Breast epithelium (tissue), 4 donors: Measurements from ENCODE around the gene ERGIC3. TPM values are rescaled to one million over a fixed set of nuclear protein-coding genes. Genes with fewer than 3 reads are reported as not detected.
"Not testable (repeated sequence)": the region's sequence is repeated elsewhere in the genome, so short reads cannot be mapped to it uniquely, and the experiment has no call there.

Source experiments
- DNase-seq, 2 donors: peaks; one replicate each; pipeline ENCODE4 v3.0.0-alpha.2; 2019; ENCODE audit warnings: low spot score in 2 of 2
- H3K27ac ChIP-seq, 2 donors: fragments of 200-600 bp; sonication (generic) in 1 of 2; one replicate each; pipeline ENCODE4 v1.5.1; 2016 to 2019; ENCODE audit warnings: mild to moderate bottlenecking in 1 of 2
- H3K27me3 ChIP-seq, 2 donors: fragments of 200-600 bp; sonication (generic) in 1 of 2; one replicate each; pipeline versions ENCODE4 v1.5.1 to v1.6.0; 2017 to 2019; ENCODE audit warnings: control low read depth in 1 of 2, mild to moderate bottlenecking in 1 of 2
- H3K36me3 ChIP-seq: fragments of 200-600 bp; one replicate; pipeline ENCODE4 v1.5.1; 2019
- H3K4me1 ChIP-seq, 2 donors: fragments of 200-600 bp; sonication (generic); one replicate each; pipeline ENCODE4 v1.5.1; 2016 to 2019; ENCODE audit warnings: control low read depth in 1 of 2
- H3K4me3 ChIP-seq, 3 donors: fragments of 200-600 bp; sonication (generic); 1 replicate in 2 of 3; 2 replicates in 1 of 3; pipeline ENCODE4 v1.5.1; 2016 to 2019; ENCODE audit warnings: mild to moderate bottlenecking in 3 of 3, moderate library complexity in 2 of 3
- H3K9me3 ChIP-seq, 2 donors: fragments of 200-600 bp; sonication (generic) in 1 of 2; one replicate each; pipeline ENCODE4 v1.5.1; 2016 to 2019; ENCODE audit warnings: control low read depth in 1 of 2
- CTCF ChIP-seq, 3 donors: fragments of 450-650 bp; IDR thresholded peaks; one replicate each; pipeline ENCODE4 v1.5.1; 2016 to 2017; ENCODE audit warnings: antibody characterized with exemption in 3 of 3, mild to moderate bottlenecking in 3 of 3, moderate library complexity in 3 of 3
- POLR2A ChIP-seq: fragments of 450-650 bp; IDR thresholded peaks from one replicate; pipeline ENCODE4 v1.6.1; 2016; ENCODE audit warnings: antibody characterized with exemption, mild to moderate bottlenecking, moderate library complexity
- POLR2AphosphoS5 ChIP-seq, 3 donors: sonication (generic); formaldehyde crosslinking; IDR thresholded peaks; one replicate each; pipeline ENCODE4 v1.6.1; 2017; ENCODE audit warnings: antibody characterized with exemption in 3 of 3
- intact Hi-C: fragments of 100-400 bp; cut with DNase I; formaldehyde crosslinking; loops from one replicate; pipeline ENCODE4 v1.15.1; 2023; ENCODE audit warnings: low total_unique reads
- total RNA-seq, 3 donors: library from RNA; depleted of rRNA; stranded (reverse); fragments of >200 nt; gene quantifications; one replicate each; pipeline ENCODE4 v1.1.0, GENCODE V29; 2016

ERGIC3 gene
- total RNA-seq, 3 donors from 2014 or later, result 221 to 243 (median 239) TPM

- H3K4me1 ChIP-seq, result no peaks in the 10 kb centered on the region
- no peak overlapping the region for H3K27ac ChIP-seq
- H3K9me3 ChIP-seq, result no peaks in the 10 kb centered on the region
- H3K4me3 ChIP-seq, result no peak overlapping the region
- TF ChIP-seq POLR2A (no peak), POLR2AphosphoS5 (IDR thresholded peaks at IDR 0.05) (no peak), CTCF (IDR thresholded peaks at IDR 0.05) (no peak)
- no peaks in the 10 kb centered on the region for H3K36me3 ChIP-seq
- intact Hi-C loops, result no loop called here
- no peak for DNase-seq
- H3K27me3 ChIP-seq, result no peaks in the 10 kb centered on the region
These were observed 2.1 kb upstream of the ERGIC3 start for GRCh38 chr20:35539756-35540212.

- no peaks in the 10 kb centered on the region for H3K9me3 ChIP-seq
- H3K4me3 ChIP-seq, result peak overlapping the region; percentile 74 to 98 (median 92)
- TF ChIP-seq POLR2A (no peak), POLR2AphosphoS5 (IDR thresholded peaks at IDR 0.05) (no peak)
- no peaks in the 10 kb centered on the region for H3K4me1 ChIP-seq
- intact Hi-C loops, result no loop called here
- H3K27ac ChIP-seq, result peak overlapping the region in 1 of 2 donors; percentile 86
- DNase-seq, result no peak
- no peaks in the 10 kb centered on the region for H3K27me3 ChIP-seq
- no peaks in the 10 kb centered on the region for H3K36me3 ChIP-seq
These were observed 628 bp upstream of the ERGIC3 start for GRCh38 chr20:35541118-35541782.

- Histone ChIP-seq H3K36me3 (no peaks in the 10 kb centered on the region), H3K9me3 (no peaks in the 10 kb centered on the region), H3K27me3 (no peaks in the 10 kb centered on the region), H3K27ac (no peak overlapping the region), H3K4me1 (no peaks in the 10 kb centered on the region), H3K4me3 (peak overlapping the region in 1 of 3 donors; percentile 98)
- TF ChIP-seq POLR2A, result no peak
- TF ChIP-seq POLR2AphosphoS5 (IDR thresholded peaks at IDR 0.05), result no peak
- TF ChIP-seq CTCF (IDR thresholded peaks at IDR 0.05), result no peak
- DNase-seq, result no peak
- intact Hi-C loops, result no loop called here
These were observed 1.1 kb downstream of the ERGIC3 start for GRCh38 chr20:35542990-35543389.

GRCh38 chr20:35544436-35544835 lies 2.6 kb downstream of the ERGIC3 start:
- Histone ChIP-seq H3K4me3 (no peak overlapping the region), H3K4me1 (no peaks in the 10 kb centered on the region), H3K9me3 (no peaks in the 10 kb centered on the region), H3K27me3 (no peaks in the 10 kb centered on the region), H3K27ac (no peak overlapping the region), H3K36me3 (peaks cover 9% of the 10 kb centered on the region)
- TF ChIP-seq POLR2AphosphoS5 (IDR thresholded peaks at IDR 0.05), result no peak
- intact Hi-C loops, result no loop called here
- no peak for DNase-seq

- not testable (repeated sequence) for H3K9me3 ChIP-seq, H3K4me1 ChIP-seq, H3K27ac ChIP-seq, DNase-seq, H3K4me3 ChIP-seq, H3K27me3 ChIP-seq, H3K36me3 ChIP-seq
- intact Hi-C loops, result loop anchor here (5.0 kb wide), 1 partner anchor 837 kb away; no protein-coding TSS in a partner anchor
These were observed 3.1 kb downstream of the ERGIC3 start for GRCh38 chr20:35544941-35545340.

- H3K4me1 ChIP-seq, result no peaks in the 10 kb centered on the region
- no peaks in the 10 kb centered on the region for H3K9me3 ChIP-seq
- intact Hi-C loops, result loop anchor here (5.0 kb wide), 1 partner anchor 836 kb away; no protein-coding TSS in a partner anchor
- TF ChIP-seq POLR2A (no peak), POLR2AphosphoS5 (IDR thresholded peaks at IDR 0.05) (no peak), CTCF (IDR thresholded peaks at IDR 0.05) (no peak)
- no peaks in the 10 kb centered on the region for H3K27me3 ChIP-seq
- no peak overlapping the region for H3K27ac ChIP-seq
- no peak for DNase-seq
- H3K4me3 ChIP-seq, result no peak overlapping the region
- H3K36me3 ChIP-seq, result peaks cover 9% of the 10 kb centered on the region
These were observed 4.2 kb downstream of the ERGIC3 start for GRCh38 chr20:35546127-35546526.
